T-helper 2 cell treated with Interferon-gamma antibody and Interleukin-4, amounts not matched to agents 5 μg/mL and 100 μg/mL, for 36 hours (primary cell): ENCODE data around the gene GFRA4.

ENCODE experiments used
- DNase-seq: peaks from one replicate; pipeline ENCODE4 v3.0.0; 2021; ENCODE audit warnings: low spot score
- H3K27ac Mint-ChIP-seq: one replicate; pipeline ENCODE4 v1.8.0; 2021; ENCODE audit warnings: mild to moderate bottlenecking, mixed read lengths
- H3K27me3 Mint-ChIP-seq: one replicate; pipeline ENCODE4 v1.8.0; 2021; ENCODE audit warnings: low read depth, mixed read lengths
- H3K36me3 Mint-ChIP-seq: one replicate; pipeline ENCODE4 v1.8.0; 2021; ENCODE audit warnings: low read depth, mixed read lengths
- H3K4me1 Mint-ChIP-seq: one replicate; pipeline ENCODE4 v1.8.0; 2021; ENCODE audit warnings: low read depth, mixed read lengths
- H3K4me3 Mint-ChIP-seq: one replicate; pipeline ENCODE4 v1.8.0; 2022; ENCODE audit warnings: mild to moderate bottlenecking, moderate library complexity, mixed read lengths
- H3K9me3 Mint-ChIP-seq: one replicate; pipeline ENCODE4 v1.8.0; 2021; ENCODE audit warnings: mixed read lengths

Gene GFRA4

GRCh38 chr20:3646067-3646440 is 17.1 kb downstream of the GFRA4 start:
- no peak for DNase-seq

DNA sequence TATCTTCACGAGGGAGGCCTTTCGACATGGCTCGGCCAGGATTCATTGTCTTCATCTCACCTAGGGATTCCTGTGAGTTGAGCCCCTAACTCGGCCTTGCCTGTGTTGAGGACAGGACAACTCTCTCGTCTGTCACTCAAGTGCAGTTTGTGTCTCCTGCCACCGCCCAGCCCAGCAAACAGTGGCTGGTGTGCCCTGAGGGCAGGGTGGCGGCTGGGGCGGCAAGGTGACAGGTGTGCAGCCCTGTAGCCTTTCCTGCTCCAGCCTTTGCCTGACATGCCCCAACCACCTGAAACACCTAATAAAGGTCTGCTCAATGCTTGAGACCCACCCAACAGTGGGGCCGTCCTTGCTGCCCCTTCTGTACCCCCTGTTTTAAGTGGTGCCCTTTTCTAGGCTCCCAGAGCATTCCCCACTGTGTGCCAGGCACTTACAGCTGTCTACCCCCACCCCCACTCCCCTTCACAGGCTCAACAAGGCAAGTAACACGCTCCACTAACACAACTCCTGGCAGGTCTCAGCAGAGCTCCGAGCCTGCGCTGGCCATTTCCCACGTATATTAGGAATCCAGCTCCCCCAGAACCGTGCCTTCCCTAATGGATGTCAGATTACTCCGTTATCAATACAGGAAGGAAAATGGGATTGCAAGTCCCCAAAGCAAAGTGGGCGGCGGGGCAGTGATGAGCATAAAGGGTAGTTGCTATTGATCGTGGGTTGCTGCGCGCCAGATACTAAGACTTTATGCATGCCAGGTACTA is 17.7 kb downstream of the GFRA4 start:
- no peak for DNase-seq
- no peaks in the 10 kb centered on the region for H3K9me3 Mint-ChIP-seq
- H3K27ac Mint-ChIP-seq, result no peak overlapping the region
- no peaks in the 10 kb centered on the region for H3K4me1 Mint-ChIP-seq
- no peak overlapping the region for H3K4me3 Mint-ChIP-seq
- peaks cover 4% of the 10 kb centered on the region for H3K36me3 Mint-ChIP-seq
- no peaks in the 10 kb centered on the region for H3K27me3 Mint-ChIP-seq

More at GRCh38 chr20:3646067-3646440, 17.1 kb downstream of the GFRA4 start:
- H3K9me3 Mint-ChIP-seq, result no peaks in the 10 kb centered on the region
- no peaks in the 10 kb centered on the region for H3K27me3 Mint-ChIP-seq
- H3K36me3 Mint-ChIP-seq, result peaks cover 2% of the 10 kb centered on the region
- H3K4me3 Mint-ChIP-seq, result no peak overlapping the region
- H3K4me1 Mint-ChIP-seq, result no peaks in the 10 kb centered on the region
- H3K27ac Mint-ChIP-seq, result no peak overlapping the region

GRCh38 chr20:3640259-3640658 is 22.9 kb downstream of the GFRA4 start:
- peaks cover 4% of the 10 kb centered on the region for H3K36me3 Mint-ChIP-seq
- H3K4me3 Mint-ChIP-seq, result no peak overlapping the region
- H3K4me1 Mint-ChIP-seq, result no peaks in the 10 kb centered on the region
- H3K27me3 Mint-ChIP-seq, result no peaks in the 10 kb centered on the region
- no peak overlapping the region for H3K27ac Mint-ChIP-seq
- no peak for DNase-seq
- H3K9me3 Mint-ChIP-seq, result peaks cover 3% of the 10 kb centered on the region

DNA sequence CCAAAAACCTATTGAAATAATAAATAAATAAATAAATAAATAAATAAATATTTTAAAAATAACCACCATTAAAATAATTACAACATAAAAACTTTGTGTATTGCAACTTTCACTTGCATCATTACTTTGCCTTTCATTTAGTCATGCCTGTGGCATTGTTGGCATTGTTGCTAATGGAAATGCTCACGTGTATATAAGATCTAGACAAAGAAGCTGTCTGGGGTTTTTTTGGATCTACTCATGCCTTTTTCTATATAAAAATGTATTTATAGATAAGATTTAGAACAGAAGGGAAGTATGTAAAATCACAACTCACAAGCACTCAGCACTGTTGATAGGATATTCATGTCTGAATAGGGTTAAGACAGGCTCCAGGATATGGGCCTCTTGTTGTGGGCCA is 27.9 kb downstream of the GFRA4 start:
- H3K4me1 Mint-ChIP-seq, result peaks cover 3% of the 10 kb centered on the region
- H3K36me3 Mint-ChIP-seq, result no peaks in the 10 kb centered on the region
- H3K9me3 Mint-ChIP-seq, result peaks cover 3% of the 10 kb centered on the region
- DNase-seq, result no peak
- H3K27me3 Mint-ChIP-seq, result no peaks in the 10 kb centered on the region
- no peak overlapping the region for H3K27ac Mint-ChIP-seq
- no peak overlapping the region for H3K4me3 Mint-ChIP-seq

- no peak for DNase-seq
- no peak overlapping the region for H3K27ac Mint-ChIP-seq
- no peaks in the 10 kb centered on the region for H3K9me3 Mint-ChIP-seq
- H3K36me3 Mint-ChIP-seq, result no peaks in the 10 kb centered on the region
- H3K4me3 Mint-ChIP-seq, result no peak overlapping the region
- no peaks in the 10 kb centered on the region for H3K27me3 Mint-ChIP-seq
- peaks cover 3% of the 10 kb centered on the region for H3K4me1 Mint-ChIP-seq
Observed at GRCh38 chr20:3633913-3634478, 29.2 kb downstream of the GFRA4 start.

DNA sequence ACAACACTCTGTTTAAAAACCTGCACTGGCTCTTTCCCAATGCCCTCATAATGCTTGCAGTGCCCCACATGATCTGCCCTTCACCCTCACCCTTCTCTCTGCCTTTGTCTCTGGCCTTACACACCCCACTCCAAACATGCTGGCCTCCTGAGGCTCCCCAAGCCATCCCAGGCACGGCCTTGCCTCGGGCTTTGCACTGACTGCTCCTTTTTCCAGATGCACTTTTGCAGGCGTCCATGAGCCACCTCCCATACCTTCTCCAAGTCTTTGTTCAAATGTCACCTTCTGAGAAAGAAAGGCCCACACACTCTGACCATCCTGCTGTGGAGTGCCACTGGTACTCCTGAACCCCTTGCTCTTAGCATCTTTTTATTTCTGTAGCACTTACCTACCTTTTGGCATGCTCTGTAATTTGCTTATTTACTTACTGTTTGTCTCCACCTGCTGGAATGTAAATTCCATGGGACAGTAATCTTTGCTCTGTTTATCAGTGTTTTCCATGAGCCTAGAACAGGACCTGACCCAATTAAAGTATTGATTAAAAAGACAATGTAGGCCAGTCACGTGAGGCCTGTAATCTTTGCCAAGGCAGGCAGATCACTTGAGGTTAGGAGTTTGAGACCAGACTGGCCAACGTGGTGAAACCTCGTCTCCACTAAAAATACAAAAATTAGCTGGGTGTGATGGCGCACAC is 30.7 kb downstream of the GFRA4 start:
- Mint-ChIP-seq H3K27ac (no peak overlapping the region), H3K4me3 (no peak overlapping the region), H3K4me1 (peaks cover 3% of the 10 kb centered on the region), H3K27me3 (no peaks in the 10 kb centered on the region), H3K36me3 (no peaks in the 10 kb centered on the region), H3K9me3 (no peaks in the 10 kb centered on the region)
- no peak for DNase-seq

DNA sequence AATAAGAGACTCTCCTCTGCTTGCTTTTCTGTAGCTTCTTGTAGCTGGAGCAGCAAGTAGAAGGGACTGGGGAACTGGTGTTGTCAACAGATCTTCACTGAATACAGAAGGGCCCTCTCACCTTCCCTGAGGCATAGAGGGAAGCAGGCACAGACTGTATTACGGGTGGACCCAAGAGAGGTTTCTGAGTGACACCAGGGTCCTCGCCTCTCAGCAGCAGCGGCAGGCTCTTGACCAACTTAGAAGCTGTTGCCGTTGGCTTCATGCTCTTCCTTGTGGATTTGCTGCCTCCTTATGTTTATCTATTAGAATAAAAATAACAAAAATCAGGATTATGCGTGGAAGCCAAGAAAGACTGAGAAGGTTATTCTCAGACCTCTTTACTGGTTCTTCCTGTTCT is 31.7 kb downstream of the GFRA4 start:
- no peak overlapping the region for H3K27ac Mint-ChIP-seq
- no peak for DNase-seq

DNA sequence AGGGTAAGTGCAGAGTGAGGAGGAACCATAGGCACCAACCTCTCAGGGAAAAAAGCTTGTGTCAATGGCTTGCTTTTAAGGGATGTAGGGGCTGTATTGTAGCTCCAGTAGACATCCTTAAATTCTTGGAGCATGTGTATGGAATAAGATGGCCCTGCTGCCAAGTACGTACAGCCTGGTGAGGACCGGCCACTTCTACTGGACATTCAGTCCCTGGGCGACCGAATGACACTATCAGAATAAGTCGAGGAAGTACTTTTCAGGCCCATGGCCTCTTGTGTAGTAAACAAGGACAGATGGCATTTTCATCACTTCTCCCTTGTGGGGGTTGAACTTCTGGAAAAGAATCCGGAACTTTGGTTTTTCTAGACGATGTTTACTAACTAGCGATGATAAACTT is 32.8 kb downstream of the GFRA4 start:
- Mint-ChIP-seq H3K4me1 (peaks cover 3% of the 10 kb centered on the region), H3K36me3 (no peaks in the 10 kb centered on the region), H3K4me3 (no peak overlapping the region), H3K27me3 (no peaks in the 10 kb centered on the region), H3K27ac (no peak overlapping the region), H3K9me3 (no peaks in the 10 kb centered on the region)
- DNase-seq, result no peak

More for the DNA sequence above, 31.7 kb downstream of the GFRA4 start:
- no peaks in the 10 kb centered on the region for H3K27me3 Mint-ChIP-seq
- H3K9me3 Mint-ChIP-seq, result no peaks in the 10 kb centered on the region
- H3K36me3 Mint-ChIP-seq, result no peaks in the 10 kb centered on the region
- H3K4me1 Mint-ChIP-seq, result peaks cover 3% of the 10 kb centered on the region
- H3K4me3 Mint-ChIP-seq, result no peak overlapping the region

DNA sequence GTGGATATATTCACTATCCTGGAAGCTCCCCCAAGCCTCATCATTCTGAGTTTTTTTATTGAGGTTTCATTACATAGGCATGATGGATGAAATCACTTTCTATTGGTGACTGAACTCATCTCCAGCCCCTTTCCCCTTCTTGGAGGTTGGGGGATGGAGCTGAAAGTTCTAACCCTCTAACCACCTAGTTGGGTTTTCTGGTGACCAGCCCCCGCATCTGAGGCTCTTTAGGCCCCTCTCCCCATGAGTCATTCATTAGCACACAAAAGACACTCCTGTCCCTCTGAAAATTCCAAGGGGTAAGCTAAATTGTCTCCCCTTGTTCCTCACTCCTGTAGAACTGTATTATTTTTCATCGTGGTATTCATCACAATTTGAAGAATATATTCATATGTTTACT is 33.3 kb downstream of the GFRA4 start:
- Mint-ChIP-seq H3K4me3 (no peak overlapping the region), H3K4me1 (peaks cover 3% of the 10 kb centered on the region), H3K36me3 (no peaks in the 10 kb centered on the region), H3K27me3 (no peaks in the 10 kb centered on the region), H3K27ac (no peak overlapping the region), H3K9me3 (no peaks in the 10 kb centered on the region)
- DNase-seq, result no peak

DNA sequence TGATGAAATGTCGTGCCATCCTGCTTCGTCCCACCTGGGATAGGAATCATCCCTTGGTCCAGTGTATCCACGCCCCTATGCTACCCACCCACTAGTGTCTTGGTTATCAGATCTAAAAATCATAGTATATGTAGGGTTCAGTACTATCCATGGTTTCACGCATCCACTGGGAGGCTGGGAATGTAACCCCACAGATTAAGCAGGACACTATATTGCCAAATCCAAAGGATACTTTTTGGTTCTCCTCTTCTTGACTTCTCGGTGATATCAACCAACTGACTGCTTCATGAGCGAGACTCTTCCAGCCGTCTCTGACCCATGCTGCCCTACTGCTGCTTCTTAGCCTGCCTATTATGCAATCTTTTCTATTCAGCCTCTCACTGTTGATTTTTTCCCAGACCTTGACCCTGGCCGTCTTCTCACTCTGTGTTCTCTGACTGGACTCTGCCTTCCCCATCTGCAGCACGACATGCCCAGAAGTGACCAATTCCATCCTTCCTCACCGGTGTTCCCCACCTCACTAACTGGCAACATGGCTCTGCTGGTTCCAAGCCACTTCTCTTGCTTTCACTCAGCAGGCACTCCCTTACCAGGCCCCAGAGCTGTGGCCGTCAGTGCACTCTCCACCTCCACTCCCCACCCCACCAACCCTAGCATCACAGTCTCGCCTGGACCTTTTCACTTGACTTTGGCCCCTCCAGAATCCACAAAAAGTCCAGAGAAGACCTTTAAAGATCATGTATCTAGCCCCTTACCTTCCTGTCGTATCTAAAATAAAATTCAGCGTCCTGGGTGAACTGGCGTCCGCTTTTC is 34.5 kb downstream of the GFRA4 start:
- Mint-ChIP-seq H3K36me3 (no peaks in the 10 kb centered on the region), H3K27me3 (no peaks in the 10 kb centered on the region), H3K4me3 (no peak overlapping the region), H3K9me3 (no peaks in the 10 kb centered on the region), H3K4me1 (no peaks in the 10 kb centered on the region), H3K27ac (no peak overlapping the region)
- DNase-seq, result no peak

- no peak for DNase-seq
Observed at GRCh38 chr20:3627476-3627875, 35.7 kb downstream of the GFRA4 start.

GRCh38 chr20:3622406-3622805 is 40.8 kb downstream of the GFRA4 start:
- no peak for DNase-seq
- H3K4me1 Mint-ChIP-seq, result no peaks in the 10 kb centered on the region
- no peaks in the 10 kb centered on the region for H3K9me3 Mint-ChIP-seq
- no peaks in the 10 kb centered on the region for H3K27me3 Mint-ChIP-seq
- no peak overlapping the region for H3K27ac Mint-ChIP-seq
- no peaks in the 10 kb centered on the region for H3K36me3 Mint-ChIP-seq
- no peak overlapping the region for H3K4me3 Mint-ChIP-seq

More at GRCh38 chr20:3627476-3627875, 35.7 kb downstream of the GFRA4 start:
- Mint-ChIP-seq H3K27ac (no peak overlapping the region), H3K9me3 (no peaks in the 10 kb centered on the region), H3K4me1 (no peaks in the 10 kb centered on the region), H3K27me3 (no peaks in the 10 kb centered on the region), H3K36me3 (no peaks in the 10 kb centered on the region), H3K4me3 (no peak overlapping the region)

DNA sequence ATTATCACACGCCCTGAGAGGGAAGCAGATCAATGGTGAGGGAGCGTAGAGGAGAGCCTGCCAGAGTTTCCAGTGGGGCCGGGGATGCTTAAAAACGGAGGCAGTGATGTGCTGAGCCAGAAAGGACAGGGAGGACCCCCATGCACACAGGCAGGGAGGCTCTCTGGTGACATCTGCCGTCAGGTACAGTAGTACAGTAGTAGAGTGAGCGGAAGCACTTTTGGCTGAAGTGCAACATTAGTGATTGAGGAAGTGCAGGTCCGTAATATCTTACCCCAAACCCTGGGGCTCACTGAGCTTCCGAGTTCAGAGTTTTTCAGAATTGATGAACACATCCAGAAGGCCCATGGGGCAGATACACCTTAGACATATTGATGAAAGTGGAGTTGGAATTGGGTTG is 42.1 kb downstream of the GFRA4 start:
- DNase-seq, result no peak
- Mint-ChIP-seq H3K9me3 (no peaks in the 10 kb centered on the region), H3K27me3 (no peaks in the 10 kb centered on the region), H3K4me1 (no peaks in the 10 kb centered on the region), H3K4me3 (no peak overlapping the region), H3K36me3 (no peaks in the 10 kb centered on the region), H3K27ac (no peak overlapping the region)

GRCh38 chr20:3616250-3616649 is 46.9 kb downstream of the GFRA4 start:
- no peak for DNase-seq
- H3K27ac Mint-ChIP-seq, result no peak overlapping the region
- H3K27me3 Mint-ChIP-seq, result no peaks in the 10 kb centered on the region

More at GRCh38 chr20:3616250-3616649, 46.9 kb downstream of the GFRA4 start:
- H3K4me1 Mint-ChIP-seq, result no peaks in the 10 kb centered on the region
- no peaks in the 10 kb centered on the region for H3K36me3 Mint-ChIP-seq
- no peak overlapping the region for H3K4me3 Mint-ChIP-seq
- no peaks in the 10 kb centered on the region for H3K9me3 Mint-ChIP-seq
